DOHH2 (cell line): Measurements from ENCODE around the gene PCNX2.

Experiments used
- CTCF ChIP-seq: fragments of 200-600 bp; sonication (generic); IDR thresholded peaks from one replicate; pipeline ENCODE4 v1.5.1; 2014; ENCODE audit warnings: antibody characterized with exemption, mild to moderate bottlenecking, low read depth, low read length; ENCODE audit not compliant: poor library complexity, severe bottlenecking
- EZH2phosphoT487 ChIP-seq: fragments of 200-600 bp; sonication (generic); IDR thresholded peaks from 2 replicates; pipeline ENCODE4 v1.6.1; 2017; ENCODE audit warnings: borderline replicate concordance, mild to moderate bottlenecking, antibody characterized with exemption, low read length, moderate library complexity, mixed read lengths

- TF ChIP-seq EZH2phosphoT487, result no peak
- TF ChIP-seq CTCF, result no peak
Measured at GRCh38 chr1:232973652-232974611, 321.6 kb downstream of the PCNX2 start.
